Measurements from ENCODE around the gene SH3TC2.
A peak's percentile ranks its signal among the peaks of the same experiment; 100 is the strongest.

- TF ChIP-seq, protein P1, sequence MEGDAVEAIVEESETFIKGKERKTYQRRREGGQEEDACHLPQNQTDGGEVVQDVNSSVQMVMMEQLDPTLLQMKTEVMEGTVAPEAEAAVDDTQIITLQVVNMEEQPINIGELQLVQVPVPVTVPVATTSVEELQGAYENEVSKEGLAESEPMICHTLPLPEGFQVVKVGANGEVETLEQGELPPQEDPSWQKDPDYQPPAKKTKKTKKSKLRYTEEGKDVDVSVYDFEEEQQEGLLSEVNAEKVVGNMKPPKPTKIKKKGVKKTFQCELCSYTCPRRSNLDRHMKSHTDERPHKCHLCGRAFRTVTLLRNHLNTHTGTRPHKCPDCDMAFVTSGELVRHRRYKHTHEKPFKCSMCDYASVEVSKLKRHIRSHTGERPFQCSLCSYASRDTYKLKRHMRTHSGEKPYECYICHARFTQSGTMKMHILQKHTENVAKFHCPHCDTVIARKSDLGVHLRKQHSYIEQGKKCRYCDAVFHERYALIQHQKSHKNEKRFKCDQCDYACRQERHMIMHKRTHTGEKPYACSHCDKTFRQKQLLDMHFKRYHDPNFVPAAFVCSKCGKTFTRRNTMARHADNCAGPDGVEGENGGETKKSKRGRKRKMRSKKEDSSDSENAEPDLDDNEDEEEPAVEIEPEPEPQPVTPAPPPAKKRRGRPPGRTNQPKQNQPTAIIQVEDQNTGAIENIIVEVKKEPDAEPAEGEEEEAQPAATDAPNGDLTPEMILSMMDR (IDR thresholded peaks at IDR 0.05 in 4 of 5, conservative IDR thresholded peaks at IDR 0.05 in 1 of 5) = no peak
- TF ChIP-seq POLR2A (IDR thresholded peaks at IDR 0.05) = peak; percentile 28 to 32
Observed at GRCh38 chr5:148967783-148968182, 95.1 kb downstream of the SH3TC2 start.
